ENCODE results near the gene MYRIP.

DNA sequence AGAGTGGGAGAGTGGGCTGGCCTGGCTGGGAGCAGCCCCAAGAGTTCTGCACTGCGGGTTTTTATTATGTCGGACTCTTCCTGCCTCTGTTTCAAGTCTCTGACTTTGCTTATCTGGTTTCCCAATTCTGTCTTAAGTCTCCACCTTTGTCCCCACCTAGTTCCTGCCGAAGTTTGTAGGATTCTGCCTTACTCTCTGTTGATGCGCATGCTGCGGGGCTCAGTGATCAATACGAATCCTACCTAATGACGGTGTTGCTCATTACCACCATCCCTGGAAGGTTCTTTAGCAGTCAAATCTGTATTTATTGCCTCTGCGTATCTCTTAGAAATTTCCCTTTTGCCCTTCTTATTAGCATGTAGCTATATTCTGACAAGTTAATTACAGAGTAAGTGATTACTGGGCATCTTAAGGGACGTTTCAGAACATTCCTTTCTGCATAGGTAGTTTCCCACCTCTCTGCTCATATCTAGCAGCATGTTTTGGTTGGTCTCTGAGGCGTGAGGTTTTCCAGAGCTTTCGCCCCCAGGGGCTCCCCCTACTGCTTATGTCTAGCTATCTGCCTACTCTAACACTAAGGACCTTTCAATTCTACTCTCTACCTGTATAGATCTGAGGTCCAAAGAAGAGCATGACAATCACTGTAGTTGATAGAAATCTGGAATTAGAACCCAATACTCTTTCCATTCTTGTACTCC, 264.1 kb downstream of the MYRIP start:
- TF ChIP-seq, protein P1, sequence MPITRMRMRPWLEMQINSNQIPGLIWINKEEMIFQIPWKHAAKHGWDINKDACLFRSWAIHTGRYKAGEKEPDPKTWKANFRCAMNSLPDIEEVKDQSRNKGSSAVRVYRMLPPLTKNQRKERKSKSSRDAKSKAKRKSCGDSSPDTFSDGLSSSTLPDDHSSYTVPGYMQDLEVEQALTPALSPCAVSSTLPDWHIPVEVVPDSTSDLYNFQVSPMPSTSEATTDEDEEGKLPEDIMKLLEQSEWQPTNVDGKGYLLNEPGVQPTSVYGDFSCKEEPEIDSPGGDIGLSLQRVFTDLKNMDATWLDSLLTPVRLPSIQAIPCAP (CRISPR knock-in tag; IDR thresholded peaks at IDR 0.05) = no peak
- TF ChIP-seq, protein P2, sequence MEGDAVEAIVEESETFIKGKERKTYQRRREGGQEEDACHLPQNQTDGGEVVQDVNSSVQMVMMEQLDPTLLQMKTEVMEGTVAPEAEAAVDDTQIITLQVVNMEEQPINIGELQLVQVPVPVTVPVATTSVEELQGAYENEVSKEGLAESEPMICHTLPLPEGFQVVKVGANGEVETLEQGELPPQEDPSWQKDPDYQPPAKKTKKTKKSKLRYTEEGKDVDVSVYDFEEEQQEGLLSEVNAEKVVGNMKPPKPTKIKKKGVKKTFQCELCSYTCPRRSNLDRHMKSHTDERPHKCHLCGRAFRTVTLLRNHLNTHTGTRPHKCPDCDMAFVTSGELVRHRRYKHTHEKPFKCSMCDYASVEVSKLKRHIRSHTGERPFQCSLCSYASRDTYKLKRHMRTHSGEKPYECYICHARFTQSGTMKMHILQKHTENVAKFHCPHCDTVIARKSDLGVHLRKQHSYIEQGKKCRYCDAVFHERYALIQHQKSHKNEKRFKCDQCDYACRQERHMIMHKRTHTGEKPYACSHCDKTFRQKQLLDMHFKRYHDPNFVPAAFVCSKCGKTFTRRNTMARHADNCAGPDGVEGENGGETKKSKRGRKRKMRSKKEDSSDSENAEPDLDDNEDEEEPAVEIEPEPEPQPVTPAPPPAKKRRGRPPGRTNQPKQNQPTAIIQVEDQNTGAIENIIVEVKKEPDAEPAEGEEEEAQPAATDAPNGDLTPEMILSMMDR (IDR thresholded peaks at IDR 0.05) = no peak
- TF ChIP-seq, protein P3, sequence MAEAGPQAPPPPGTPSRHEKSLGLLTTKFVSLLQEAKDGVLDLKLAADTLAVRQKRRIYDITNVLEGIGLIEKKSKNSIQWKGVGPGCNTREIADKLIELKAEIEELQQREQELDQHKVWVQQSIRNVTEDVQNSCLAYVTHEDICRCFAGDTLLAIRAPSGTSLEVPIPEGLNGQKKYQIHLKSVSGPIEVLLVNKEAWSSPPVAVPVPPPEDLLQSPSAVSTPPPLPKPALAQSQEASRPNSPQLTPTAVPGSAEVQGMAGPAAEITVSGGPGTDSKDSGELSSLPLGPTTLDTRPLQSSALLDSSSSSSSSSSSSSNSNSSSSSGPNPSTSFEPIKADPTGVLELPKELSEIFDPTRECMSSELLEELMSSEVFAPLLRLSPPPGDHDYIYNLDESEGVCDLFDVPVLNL (CRISPR knock-in tag; IDR thresholded peaks at IDR 0.05; ENCODE audit: borderline replicate concordance, low read depth) = no peak
- TF ChIP-seq, protein P4, sequence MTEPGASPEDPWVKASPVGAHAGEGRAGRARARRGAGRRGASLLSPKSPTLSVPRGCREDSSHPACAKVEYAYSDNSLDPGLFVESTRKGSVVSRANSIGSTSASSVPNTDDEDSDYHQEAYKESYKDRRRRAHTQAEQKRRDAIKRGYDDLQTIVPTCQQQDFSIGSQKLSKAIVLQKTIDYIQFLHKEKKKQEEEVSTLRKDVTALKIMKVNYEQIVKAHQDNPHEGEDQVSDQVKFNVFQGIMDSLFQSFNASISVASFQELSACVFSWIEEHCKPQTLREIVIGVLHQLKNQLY (CRISPR knock-in tag; IDR thresholded peaks at IDR 0.05) = no peak
- TF ChIP-seq, protein P5, sequence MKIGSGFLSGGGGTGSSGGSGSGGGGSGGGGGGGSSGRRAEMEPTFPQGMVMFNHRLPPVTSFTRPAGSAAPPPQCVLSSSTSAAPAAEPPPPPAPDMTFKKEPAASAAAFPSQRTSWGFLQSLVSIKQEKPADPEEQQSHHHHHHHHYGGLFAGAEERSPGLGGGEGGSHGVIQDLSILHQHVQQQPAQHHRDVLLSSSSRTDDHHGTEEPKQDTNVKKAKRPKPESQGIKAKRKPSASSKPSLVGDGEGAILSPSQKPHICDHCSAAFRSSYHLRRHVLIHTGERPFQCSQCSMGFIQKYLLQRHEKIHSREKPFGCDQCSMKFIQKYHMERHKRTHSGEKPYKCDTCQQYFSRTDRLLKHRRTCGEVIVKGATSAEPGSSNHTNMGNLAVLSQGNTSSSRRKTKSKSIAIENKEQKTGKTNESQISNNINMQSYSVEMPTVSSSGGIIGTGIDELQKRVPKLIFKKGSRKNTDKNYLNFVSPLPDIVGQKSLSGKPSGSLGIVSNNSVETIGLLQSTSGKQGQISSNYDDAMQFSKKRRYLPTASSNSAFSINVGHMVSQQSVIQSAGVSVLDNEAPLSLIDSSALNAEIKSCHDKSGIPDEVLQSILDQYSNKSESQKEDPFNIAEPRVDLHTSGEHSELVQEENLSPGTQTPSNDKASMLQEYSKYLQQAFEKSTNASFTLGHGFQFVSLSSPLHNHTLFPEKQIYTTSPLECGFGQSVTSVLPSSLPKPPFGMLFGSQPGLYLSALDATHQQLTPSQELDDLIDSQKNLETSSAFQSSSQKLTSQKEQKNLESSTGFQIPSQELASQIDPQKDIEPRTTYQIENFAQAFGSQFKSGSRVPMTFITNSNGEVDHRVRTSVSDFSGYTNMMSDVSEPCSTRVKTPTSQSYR (CRISPR knock-in tag; IDR thresholded peaks at IDR 0.05) = no peak
- TF ChIP-seq RELA (CRISPR knock-in tag; IDR thresholded peaks at IDR 0.05; ENCODE audit: borderline replicate concordance) (no peak), ETV6 (CRISPR knock-in tag; IDR thresholded peaks at IDR 0.05) (no peak), FOXK1 (CRISPR knock-in tag; IDR thresholded peaks at IDR 0.05) (no peak), CREB1 (CRISPR knock-in tag; IDR thresholded peaks at IDR 0.05) (no peak), ELF4 (CRISPR knock-in tag; IDR thresholded peaks at IDR 0.05; ENCODE audit: low read depth) (no peak), GABPB1 (CRISPR knock-in tag; IDR thresholded peaks at IDR 0.05) (no peak), SP1 (CRISPR knock-in tag; conservative IDR thresholded peaks at IDR 0.05) (no peak)
- TF ChIP-seq, protein P6, sequence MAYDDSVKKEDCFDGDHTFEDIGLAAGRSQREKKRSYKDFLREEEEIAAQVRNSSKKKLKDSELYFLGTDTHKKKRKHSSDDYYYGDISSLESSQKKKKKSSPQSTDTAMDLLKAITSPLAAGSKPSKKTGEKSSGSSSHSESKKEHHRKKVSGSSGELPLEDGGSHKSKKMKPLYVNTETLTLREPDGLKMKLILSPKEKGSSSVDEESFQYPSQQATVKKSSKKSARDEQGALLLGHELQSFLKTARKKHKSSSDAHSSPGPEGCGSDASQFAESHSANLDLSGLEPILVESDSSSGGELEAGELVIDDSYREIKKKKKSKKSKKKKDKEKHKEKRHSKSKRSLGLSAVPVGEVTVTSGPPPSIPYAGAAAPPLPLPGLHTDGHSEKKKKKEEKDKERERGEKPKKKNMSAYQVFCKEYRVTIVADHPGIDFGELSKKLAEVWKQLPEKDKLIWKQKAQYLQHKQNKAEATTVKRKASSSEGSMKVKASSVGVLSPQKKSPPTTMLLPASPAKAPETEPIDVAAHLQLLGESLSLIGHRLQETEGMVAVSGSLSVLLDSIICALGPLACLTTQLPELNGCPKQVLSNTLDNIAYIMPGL (CRISPR knock-in tag; IDR thresholded peaks at IDR 0.05) = no peak
- TF ChIP-seq, protein P7, sequence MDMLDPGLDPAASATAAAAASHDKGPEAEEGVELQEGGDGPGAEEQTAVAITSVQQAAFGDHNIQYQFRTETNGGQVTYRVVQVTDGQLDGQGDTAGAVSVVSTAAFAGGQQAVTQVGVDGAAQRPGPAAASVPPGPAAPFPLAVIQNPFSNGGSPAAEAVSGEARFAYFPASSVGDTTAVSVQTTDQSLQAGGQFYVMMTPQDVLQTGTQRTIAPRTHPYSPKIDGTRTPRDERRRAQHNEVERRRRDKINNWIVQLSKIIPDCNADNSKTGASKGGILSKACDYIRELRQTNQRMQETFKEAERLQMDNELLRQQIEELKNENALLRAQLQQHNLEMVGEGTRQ (CRISPR knock-in tag; IDR thresholded peaks at IDR 0.05) = no peak
